Stimulated activated CD4-positive, alpha-beta T cell treated with anti-CD3 and anti-CD28 coated beads, Interleukin-1b, Interleukin-23, amount 100 ng/mL, for 24 hours (primary cell): ENCODE data around the gene CALR3.
"Not testable (repeated sequence)": the region's sequence is repeated elsewhere in the genome, so short reads cannot be mapped to it uniquely, and the experiment has no call there.

Experiments
- DNase-seq, 4 experiments: peaks; one replicate each; pipeline ENCODE4 v3.0.0-alpha.2; 2020; ENCODE audit warnings: low read depth in 4 of 4, low spot score in 1 of 4

Gene CALR3

DNA sequence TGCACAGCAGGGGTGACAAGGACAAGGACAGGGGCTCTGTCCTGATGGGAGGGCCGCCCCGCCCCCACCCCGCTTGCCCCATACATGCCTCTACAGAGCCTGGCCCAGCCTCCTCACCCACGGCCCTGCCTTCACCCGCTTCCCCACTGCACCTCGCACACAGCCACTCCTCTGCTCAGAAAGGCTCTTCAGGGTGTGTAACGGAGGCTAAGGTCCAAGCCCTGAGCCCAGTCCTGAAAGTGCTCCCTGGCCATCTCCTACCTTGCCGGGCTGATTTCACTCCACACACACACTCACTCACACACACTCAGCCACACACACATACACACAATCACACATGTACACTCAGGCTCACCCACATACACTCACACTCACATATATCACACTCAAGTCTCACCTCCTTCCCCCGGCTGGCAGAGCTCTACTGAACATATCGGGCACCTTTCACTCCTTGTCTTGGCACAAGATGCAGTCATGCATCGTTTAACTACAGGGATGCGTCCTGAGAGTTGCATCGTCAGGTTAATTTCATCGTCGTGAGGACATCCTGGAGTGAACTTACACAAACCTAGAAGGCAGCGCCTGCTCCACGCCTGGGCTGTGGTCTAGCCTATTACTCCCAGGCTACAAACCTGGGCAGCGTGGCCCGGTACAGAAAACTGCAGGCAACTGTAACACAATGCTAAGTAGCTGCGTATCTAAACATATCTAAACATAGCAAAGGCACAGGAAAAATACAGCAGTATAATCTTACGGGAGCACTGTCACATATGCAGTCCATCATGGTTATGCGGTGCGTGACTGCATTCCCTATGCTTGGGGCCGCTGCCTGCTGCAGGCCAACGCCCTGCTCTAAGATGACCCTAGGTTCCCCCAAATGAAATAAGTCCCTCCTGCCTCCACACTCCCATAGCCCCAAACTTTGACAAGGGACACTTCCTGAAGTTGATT is 37.3 kb downstream of the CALR3 start:
- DNase-seq, result no peak

DNA sequence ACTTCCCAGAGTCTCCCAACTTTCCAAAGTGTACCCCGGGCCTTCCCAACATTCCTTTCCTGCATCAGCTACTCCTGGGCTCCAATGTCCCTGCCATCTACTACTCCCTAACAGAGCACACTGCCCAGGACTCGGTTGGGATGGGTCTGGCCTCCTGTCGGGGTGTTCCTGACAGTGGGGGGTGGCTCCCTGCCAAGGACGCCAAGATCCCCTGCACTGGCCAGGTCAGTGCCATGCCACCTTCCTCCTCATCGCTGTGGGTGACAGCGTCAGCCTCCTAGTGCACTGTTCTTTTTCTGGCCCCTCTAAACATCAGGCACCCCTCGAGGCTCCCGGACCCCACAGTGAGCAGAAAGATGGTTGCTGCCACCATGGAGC is 38.0 kb downstream of the CALR3 start:
- DNase-seq, result no peak

DNA sequence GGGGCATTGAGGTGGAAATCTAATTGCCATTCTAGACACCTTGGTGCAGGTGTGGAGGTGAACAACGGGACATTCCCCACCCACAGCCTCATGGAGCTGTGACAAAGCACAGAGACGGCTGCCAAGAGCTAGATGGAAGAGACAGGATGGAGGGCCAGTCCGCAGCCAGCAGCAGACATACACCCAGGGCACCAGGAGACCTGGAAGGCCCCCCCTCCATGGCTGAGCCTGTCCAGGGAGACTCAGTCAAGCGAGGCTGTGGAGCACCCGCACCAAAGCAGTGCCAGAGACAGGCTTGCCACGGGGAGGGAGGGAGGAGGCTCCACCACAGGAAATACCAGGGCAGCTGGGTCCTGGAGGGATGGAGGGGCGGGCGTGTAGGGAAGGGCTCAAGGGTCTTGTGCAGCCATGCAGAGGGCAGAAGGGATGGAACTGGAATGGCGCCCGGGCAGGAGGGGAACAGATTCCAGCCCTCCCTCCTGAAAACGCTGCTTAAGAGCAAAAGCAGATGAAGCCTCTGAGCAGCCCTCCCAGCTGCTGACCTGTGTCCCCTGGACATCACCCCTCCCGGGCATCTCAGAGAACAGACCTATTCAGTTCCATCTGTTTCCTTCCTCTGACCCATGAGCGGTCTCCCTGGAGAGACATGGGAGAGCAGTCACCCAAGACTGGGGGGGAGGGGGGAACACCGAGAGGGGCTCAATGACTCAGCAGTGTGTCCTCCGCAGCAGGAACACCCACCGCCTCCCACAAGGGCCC is 38.6 kb downstream of the CALR3 start:
- no peak for DNase-seq

DNA sequence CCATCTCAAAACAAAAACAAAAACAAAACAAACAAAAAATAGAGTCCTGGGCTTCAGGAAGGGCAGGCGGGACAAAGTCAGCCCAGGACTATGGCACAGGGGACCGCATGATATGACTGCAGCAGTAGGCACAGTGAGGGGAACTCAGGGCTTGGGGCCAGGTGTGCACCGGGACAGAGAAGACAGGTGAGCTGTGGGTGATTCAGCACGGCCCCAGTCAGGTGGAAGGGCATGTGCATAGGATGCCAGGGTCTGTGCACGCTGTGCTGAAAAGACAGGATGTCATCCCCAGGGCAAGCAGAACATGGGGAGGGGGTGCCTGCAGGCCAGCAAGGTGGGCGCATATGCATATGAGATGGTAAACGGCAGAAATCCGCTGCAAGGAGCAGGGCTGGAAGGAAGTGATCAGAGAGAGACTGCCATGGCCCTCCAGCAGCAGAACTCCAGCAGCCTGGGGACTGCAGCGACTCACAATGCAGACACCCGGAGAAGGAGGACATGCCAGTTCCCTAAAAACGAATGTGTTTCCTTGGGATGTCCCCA is 39.2 kb downstream of the CALR3 start:
- no peak for DNase-seq

DNA sequence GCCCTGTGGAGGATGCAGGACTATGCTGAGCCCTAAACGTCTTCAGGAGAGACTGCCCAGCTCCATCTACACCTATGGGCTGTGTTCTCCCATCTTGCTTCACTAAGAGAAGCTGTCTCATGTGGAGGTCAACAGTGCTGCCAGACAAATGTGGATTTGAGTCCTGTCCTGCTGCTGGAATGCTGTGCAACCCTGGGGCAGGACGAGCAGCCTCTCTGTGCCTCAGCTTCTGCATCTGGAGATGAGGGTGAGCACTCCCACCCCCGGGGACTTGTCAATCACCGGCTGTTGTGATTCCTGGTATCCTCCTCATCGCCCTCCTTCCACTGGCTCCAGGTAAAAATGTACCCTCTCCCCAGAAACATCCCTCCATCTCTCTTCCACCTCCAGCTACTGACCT is 40.5 kb downstream of the CALR3 start:
- no peak for DNase-seq

DNA sequence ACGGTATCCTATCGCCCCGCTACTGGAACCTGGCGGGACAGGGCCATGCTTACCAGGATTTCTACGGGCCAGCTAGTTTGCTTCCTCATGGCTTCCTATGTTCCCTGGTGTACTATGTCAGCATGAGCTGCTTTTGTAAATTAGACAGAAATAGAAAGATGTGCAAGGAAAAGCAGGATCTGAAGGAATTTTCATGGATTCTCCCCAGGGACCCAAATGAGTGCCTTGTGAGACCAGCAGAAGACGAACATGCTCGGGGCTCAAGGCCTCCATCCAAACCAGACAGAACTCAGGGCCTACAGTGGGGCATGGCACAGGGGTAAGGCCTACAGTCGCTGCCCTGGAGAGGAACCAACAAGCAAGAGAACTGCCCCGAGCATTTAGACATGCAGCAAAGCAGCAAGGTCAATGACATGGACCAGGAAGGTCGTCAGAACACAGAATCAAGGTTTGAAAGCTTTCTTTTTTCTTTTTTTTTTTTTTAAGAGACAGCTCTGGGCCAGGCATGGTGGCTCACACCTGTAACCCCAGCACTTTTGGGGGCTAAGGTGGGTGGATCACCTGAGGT is 41.5 kb downstream of the CALR3 start:
- DNase-seq, result no peak

DNA sequence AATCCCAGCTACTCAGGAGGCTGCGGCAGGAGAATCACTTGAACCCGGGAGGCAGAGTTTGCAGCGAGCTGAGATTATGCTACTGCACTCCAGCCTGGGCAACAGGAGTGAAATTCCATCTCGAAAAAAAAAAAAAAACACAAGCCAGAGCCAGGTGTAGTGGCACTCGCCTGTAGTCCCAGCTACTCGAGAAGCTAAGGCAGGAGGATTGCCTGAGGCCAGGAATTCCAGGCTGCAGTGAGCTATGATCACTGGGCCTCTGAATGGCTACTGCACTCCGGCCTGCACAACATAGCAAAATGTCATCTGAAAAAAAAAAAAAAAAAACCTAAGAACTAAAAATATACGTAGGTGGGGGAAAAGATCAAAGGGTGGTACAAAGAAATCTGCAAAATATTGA is 43.6 kb downstream of the CALR3 start:
- no peak for DNase-seq

DNA sequence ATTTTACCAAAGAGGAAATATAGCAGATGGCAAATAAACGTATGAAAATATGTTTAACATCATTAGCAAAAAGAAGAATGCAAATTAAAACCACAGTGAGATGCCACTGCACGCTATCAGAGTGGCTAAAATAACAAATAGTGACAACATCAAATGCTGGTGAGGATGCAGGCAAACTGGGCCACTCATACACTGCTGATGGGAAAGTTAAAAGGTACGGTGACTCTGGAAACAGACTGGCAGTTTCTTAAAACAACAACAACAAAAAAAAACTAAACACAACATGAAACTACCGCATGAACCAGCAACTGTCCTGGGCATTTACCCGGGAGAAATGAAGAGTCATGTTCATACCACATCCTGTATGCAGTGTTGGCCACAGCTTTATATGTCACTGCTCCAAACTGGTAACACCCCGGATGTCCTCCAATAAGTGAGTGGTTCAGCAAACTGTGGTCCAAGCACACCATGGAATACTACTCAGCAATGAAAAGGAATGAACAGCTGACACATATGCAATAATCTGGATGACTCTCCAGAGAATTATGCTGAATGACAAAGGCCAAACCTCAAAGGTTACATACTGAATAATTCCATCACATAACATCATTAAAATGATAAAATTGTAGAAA is 46.5 kb downstream of the CALR3 start:
- no peak for DNase-seq

DNA sequence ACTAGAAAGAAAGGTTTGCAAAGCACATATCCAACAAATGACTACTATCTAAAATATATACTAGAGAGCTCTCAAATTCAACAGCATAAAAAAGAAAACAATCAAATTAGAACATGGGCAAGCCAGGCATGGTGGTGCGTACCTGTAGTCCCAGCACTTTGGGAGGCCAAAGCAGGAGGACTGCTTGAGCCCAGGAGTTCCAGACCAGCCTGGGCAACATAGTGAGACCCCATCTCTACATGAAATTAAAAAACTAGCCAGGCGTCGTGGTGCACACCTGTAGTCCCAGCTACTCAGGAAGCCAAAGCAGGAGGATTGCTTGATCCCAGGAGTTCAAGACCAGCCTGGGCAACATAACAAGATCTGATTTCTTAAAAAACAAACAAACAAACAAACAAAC is 47.1 kb downstream of the CALR3 start:
- not testable (repeated sequence) for DNase-seq

DNA sequence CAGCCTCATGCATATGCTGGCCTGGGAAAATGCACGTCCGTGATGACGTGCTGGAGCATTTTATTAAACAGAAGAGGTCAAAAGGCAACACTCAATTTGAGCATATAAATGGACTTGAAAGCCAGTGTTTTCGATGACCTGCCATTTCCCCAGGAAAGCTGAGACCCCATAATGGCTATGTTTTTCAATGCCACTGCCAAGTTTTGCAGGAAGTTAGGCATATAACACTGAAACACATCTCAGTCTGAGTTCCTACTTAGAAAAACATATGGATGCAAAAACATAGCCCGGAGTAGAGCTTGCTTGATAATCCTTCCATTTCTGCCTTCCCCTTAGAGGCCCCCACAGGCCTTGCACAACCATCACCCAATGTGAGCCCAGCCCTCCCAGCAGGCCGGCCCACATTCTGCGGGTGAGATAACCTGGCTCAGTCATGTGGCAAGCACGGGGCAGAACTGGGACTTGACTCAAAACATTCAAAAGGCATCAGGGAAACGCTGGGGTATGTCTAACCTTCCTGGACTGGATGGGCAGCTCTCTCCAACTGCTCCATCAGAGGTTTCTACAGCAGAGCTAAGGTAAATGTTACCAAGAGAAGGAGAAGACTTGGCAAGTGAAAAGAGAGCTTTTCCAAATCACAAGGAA is 49.1 kb downstream of the CALR3 start:
- no peak for DNase-seq

DNA sequence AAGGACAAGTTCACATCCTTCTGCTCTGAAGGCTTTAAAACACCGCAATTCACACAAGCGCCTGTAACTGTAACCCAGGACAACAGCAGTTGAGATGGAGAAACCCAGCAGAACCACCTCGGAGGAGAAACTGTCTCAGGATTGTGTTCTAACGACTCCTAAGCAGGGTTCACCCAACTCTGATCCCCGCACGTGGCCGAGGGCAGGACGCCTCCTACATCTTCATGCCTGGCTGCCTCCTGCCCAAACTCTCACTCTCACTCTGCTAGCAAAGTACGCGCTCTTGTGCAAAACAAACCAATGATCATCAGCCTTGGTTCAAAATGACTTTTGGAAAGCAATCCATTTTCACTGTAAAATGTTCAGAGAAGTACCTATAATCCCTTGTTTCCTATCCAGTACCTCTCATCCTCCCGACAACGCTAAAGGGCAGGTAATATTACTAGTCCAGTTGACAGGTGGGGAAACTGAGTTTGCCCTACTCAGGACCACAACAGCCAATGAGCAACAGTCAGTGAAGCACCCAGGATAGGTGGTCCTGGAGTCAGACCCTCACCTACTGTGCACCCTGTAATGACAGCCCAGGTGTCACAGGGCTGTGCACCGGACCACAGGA is 49.8 kb downstream of the CALR3 start:
- no peak for DNase-seq

DNA sequence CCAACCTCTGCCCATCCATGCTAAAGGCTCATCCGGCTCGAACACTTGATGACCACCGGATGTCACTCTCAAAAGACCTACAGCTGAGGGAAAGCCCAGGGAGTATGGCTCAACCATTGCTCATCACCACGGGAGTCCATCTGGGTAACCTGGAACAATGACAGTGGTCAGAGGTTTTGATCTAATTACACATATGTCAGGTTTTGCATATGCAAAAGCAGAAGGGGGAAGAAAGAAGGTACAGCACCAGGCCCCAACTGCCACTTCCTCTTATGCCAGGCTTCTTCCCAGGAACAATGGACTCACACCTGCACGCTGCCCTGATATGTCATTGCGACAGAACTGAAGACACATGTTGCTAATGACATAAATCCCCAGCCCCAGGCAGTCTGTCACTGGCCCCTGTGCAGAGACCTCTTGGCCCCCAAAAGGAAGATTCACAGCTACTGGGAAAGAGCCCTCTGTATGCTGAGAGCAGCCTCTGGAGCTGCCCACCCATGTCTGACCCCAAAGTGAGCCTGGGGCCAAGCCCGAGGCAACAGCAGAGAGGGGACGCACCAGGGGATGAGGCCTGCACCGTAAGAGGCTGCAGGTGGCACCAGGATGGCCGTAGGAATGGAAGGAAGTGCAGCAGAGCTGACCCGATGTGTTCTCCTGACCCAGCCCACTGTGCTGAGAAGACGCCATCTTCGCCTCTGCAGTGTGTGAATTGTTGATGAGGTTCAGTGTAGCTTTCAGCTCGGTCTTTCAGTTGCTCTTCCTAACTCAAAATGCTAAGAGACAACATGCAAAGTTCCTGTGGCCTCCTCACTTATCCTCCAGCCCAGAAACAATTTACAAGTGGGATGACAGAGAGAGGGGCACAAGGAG is 50.5 kb downstream of the CALR3 start:
- DNase-seq, result no peak

DNA sequence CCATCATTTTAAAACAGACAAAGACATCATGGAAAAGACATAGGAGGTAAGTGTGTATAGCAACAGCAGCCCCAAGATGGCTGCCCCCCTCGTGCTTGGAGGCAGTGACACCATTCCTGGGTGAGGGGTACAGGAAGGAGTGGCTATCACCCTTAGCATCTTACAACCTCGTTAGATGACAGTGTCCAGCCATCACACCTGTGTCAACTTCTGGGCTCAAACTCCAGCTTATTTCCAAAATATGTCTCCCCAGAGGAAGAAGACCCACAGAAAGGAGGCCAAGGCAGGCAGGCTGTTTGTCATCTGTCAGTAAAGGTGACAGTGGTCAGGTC is 51.7 kb downstream of the CALR3 start:
- no peak for DNase-seq

DNA sequence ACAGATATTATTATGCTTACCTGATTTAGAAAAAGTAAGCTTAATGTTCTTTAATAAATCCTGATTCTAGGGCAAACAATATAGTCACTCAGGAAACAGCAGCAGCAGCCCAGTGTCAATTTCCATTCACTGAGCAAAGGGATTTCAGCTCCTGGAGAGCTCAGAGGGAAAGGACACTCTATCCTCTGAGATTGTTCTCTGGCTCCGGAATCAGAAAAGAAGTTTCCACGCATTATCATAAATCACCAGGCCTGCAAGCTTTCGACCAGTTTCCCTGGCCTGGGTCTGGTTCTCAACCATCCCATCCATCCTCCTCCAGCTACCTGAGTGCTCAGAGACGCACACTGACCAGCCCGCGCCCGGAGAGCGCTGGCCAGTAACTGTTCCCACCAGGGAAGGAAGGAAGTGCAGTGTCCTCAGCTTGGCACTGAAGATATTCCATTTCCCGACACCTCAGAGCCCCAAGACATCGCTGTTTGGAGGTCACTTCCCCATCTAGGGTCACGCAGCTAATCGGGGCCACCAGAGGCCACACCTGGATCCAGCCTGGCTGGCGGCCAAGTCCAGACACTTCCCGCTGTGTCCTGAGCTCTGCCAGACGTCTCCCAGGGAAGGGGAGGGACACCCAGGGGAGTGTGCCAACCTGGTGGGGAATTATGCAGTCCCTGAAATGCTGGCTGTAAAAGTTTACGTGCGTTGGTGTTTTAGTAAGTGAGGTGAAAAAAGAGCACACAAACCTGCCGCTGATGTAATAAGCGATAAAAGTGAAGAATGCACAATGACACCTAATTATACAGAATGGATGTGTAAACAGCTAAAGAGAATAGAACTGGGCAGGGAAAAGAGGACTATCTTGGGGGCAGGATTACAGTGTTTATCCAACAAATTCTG is 53.3 kb downstream of the CALR3 start:
- DNase-seq, result no peak

DNA sequence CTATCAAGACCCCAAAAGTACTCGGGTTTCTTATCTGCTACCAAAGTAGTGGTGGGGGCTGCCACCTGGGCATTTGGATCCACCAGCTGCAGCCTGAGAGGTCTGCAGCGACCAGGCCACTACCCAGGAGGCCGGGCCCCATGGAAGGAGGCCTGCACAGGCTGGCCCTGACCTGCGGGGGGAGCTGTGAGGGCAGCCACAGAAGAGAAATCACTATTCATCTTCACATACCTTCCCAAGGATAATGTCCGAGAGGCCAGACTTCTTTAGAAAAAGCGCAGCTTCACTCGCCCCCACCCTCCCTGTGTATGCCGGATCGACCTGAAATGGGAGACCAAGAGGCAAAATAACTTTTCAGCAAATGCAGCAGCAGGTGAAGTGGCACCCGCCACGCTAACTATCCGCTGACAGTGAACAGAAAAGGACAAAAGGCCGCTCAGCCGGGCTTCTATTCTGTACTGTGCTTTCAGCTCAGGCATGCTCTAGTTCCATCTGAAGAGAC is 54.3 kb downstream of the CALR3 start:
- no peak for DNase-seq

DNA sequence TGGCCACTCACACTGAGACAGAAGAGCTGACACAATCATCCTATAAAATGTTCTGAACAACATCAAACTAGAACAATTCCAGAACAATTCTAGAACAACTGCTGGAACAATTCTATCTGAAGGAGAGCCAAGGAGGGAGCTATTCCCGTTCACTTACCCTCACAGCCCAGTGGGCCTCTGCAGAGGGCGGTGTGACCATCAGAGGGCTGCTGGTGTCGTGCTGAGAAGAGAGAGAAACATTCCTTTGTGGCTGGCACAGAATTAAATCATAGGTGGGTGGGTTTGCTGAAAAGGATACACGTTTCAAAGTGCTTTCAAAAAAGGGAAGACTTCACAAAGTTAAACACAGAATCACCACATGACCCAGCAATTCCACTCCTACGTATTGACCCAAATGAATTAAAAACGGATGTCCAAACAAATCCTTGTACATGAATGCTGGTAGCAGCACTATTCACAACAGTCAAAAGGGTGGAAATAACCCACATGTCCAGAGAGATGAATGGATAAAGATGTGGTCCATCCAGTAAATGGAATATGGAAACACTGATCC is 59.1 kb downstream of the CALR3 start:
- DNase-seq, result no peak

DNA sequence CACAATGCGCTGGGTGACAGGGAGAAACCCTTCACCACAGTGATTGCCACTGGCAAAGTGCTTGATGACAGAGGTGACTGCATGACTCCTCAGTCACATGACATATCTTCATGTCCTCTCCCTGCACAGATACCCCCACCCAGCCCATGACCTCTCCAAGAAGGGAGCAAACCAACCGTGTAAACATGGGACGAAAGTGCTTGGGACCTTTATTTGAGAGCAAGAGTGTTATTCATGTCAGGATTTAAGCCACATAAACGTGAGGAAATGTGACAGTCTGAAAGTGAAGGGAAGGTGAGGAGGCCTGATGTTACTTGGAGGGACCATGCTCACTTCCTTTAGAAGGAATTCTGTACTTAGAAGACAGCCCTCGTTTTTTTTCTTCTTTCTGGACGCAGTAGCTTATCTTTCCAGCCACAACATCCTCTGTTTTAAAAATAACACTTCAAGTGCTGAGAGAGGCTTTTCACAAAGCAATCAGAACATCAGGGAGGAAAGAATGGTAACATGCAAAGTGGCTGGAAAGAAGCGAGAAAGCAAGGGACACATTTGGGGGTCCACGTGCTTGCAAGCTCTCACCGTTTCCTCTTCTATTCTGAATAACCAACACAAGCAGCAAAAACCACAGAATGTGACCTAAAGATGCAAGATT is 59.8 kb downstream of the CALR3 start:
- DNase-seq, result no peak
